ENCODE data around the gene UBE2Z. TPM values are rescaled to one million over a fixed set of nuclear protein-coding genes. Genes with fewer than 3 reads are reported as not detected.

The UBE2Z gene
- total RNA-seq, 2 experiments from 2014 or later, result 60.5 to 61.6 TPM

DNA sequence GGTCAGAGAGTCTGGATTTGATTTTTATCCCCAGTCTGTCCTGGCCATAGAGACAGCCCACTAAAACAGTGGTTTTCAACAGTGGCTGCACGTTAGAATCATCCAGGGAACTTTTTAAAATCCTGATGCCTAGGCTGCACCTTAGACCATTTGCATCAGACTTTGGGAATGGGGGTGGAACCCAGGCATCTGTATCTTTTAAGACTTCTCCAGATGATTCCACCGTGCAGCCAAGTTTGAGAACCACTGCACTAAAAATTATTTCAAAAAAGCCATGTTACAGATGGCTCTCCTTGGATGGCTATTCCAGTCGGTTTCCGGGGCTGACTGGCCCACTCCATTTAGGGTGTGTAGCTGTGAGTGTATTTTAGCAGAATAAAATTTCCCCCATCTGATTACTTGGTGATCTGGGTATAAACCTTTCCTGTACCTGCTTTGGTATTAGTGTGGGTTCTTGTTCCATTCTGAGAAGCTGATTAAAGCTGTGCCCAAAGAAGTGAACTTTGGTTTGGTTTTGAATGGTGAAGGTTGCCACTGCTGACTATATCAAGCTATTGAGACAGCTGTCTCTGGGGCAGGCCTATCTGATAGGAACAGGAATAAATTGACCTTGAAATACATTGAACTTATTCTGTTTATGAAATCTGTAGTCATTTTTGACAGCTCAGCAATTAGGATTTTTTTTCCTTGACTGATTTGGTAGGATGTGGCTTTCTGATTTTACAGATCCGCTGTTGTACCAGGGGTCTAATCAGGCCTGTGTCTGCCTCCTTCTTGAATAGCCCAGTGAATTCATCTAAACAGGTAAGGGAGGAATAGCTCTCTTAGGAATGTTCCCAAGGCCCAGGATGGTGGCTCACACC, 14.3 kb upstream of the UBE2Z start:
- intact Hi-C loops (cut with DNase I, micrococcal nuclease), result loop anchor here in 1 of 2 experiments (5.0 to 10.0 kb wide), 4 partner anchors 62 to 1829 kb away; partner anchors contain the start of gene CALCOCO2
- H3K27ac Mint-ChIP-seq, result peak overlapping the region; percentile 91
- H3K4me1 ChIP-seq (ENCODE audit: insufficient read depth, low read length), result peaks cover 25% of the 10 kb centered on the region
- H3K27ac ChIP-seq (ENCODE audit: low read depth in 1 of 2, low read length in 2 of 2), result peak overlapping the region; percentile 80 to 86
- no peaks in the 10 kb centered on the region for H3K27me3 Mint-ChIP-seq
- H3K36me3 ChIP-seq (ENCODE audit: insufficient read depth, low read length), result peaks cover 10% of the 10 kb centered on the region
- ChIA-PET CTCF (interaction anchor here (0.8 to 3.1 kb wide), 4 partner anchors 10 to 222 kb away, joined by 4 to 16 read pairs (median 6); no protein-coding TSS in a partner anchor), POLR2A (interaction anchor here (1.6 to 5.9 kb wide), 3 partner anchors 10 to 50 kb away, joined by 5 to 112 read pairs (median 20); partner anchors contain the start of genes SNF8 and UBE2Z)
- peak overlapping the region; percentile 90 for H3K4me3 Mint-ChIP-seq
- ATAC-seq (ENCODE audit: poor library complexity) (no peak), DNase-seq (no peak)
- H3K4me3 ChIP-seq (ENCODE audit: low read length), result peak overlapping the region; percentile 74
- TF ChIP-seq, protein P1, sequence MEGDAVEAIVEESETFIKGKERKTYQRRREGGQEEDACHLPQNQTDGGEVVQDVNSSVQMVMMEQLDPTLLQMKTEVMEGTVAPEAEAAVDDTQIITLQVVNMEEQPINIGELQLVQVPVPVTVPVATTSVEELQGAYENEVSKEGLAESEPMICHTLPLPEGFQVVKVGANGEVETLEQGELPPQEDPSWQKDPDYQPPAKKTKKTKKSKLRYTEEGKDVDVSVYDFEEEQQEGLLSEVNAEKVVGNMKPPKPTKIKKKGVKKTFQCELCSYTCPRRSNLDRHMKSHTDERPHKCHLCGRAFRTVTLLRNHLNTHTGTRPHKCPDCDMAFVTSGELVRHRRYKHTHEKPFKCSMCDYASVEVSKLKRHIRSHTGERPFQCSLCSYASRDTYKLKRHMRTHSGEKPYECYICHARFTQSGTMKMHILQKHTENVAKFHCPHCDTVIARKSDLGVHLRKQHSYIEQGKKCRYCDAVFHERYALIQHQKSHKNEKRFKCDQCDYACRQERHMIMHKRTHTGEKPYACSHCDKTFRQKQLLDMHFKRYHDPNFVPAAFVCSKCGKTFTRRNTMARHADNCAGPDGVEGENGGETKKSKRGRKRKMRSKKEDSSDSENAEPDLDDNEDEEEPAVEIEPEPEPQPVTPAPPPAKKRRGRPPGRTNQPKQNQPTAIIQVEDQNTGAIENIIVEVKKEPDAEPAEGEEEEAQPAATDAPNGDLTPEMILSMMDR (IDR thresholded peaks at IDR 0.05), result no peak
- no peaks in the 10 kb centered on the region for H3K9me3 ChIP-seq (ENCODE audit: control insufficient read depth in 1 of 2, insufficient read depth in 1 of 2, low read length in 2 of 2)
- no peaks in the 10 kb centered on the region for H3K9me3 Mint-ChIP-seq
- peaks cover 40% of the 10 kb centered on the region for H3K36me3 Mint-ChIP-seq (ENCODE audit: low read depth)
- no peaks in the 10 kb centered on the region for H3K27me3 ChIP-seq (ENCODE audit: control insufficient read depth in 1 of 2, insufficient read depth in 2 of 2, low read length in 2 of 2)
- peaks cover 22% of the 10 kb centered on the region for H3K4me1 Mint-ChIP-seq (ENCODE audit: low read depth)

DNA sequence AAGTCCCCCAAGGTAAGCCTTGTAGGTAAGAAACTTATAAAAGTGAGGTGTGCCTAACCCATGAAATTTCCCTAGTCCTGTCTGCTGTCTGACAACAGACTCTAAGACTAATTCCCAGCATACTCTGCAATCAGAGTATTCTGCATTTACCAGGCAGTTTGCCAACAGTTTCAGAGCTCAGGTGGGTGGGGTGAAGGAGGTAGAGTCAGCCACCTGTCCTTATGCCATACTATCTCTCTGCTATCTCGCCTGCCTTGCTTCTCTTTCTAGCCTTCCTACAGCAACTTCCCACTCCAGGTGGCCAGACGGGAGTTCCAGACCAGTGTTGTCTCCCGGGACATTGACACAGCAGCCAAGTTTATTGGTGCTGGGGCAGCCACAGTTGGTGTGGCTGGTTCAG, 13.3 kb upstream of the UBE2Z start:
- H3K36me3 ChIP-seq (ENCODE audit: insufficient read depth, low read length), result peaks cover 10% of the 10 kb centered on the region
- Mint-ChIP-seq H3K9me3 (no peaks in the 10 kb centered on the region), H3K4me1 (ENCODE audit: low read depth) (peaks cover 22% of the 10 kb centered on the region), H3K36me3 (ENCODE audit: low read depth) (peaks cover 40% of the 10 kb centered on the region), H3K27me3 (no peaks in the 10 kb centered on the region), H3K27ac (no peak overlapping the region), H3K4me3 (no peak overlapping the region)
- ATAC-seq (ENCODE audit: poor library complexity) (no peak), DNase-seq (no peak)
- ChIA-PET POLR2A (interaction anchor here (1.6 to 5.9 kb wide), 2 partner anchors 8 to 14 kb away, joined by 5 to 112 read pairs; partner anchors contain the start of gene UBE2Z), CTCF (no interaction called here)
- H3K4me1 ChIP-seq (ENCODE audit: insufficient read depth, low read length), result peaks cover 25% of the 10 kb centered on the region
- no peak overlapping the region for H3K27ac ChIP-seq (ENCODE audit: low read depth in 1 of 2, low read length in 2 of 2)
- no peaks in the 10 kb centered on the region for H3K27me3 ChIP-seq (ENCODE audit: control insufficient read depth in 1 of 2, insufficient read depth in 2 of 2, low read length in 2 of 2)
- H3K4me3 ChIP-seq (ENCODE audit: low read length), result no peak overlapping the region
- intact Hi-C loops (cut with DNase I, micrococcal nuclease), result loop anchor here in 1 of 2 experiments (5.0 to 10.0 kb wide), 4 partner anchors 63 to 1830 kb away; partner anchors contain the start of gene CALCOCO2
- TF ChIP-seq, protein P1 (IDR thresholded peaks at IDR 0.05), result no peak
- no peaks in the 10 kb centered on the region for H3K9me3 ChIP-seq (ENCODE audit: control insufficient read depth in 1 of 2, insufficient read depth in 1 of 2, low read length in 2 of 2)

DNA sequence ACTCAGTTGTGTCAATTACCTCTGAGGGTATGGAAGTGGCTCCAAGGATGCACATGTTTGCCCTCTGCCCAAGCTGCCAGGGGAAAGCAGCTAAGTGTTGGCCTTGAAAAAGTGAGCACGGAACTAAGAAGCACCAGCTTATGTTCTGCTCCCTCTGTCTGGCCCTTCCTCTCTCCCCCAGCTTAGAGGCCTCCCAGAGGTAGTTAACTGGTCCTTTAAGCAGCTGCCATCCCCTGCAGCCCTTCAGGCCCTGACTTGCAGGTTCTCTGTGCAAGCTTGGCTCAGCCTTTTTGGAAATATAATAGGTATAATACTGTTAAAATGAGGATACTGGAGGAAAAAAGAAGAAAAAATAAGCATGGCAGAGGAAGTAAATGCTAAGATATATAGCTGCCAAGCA, 7.0 kb upstream of the UBE2Z start:
- H3K27ac ChIP-seq (ENCODE audit: low read depth in 1 of 2, low read length in 2 of 2), result no peak overlapping the region
- H3K4me3 ChIP-seq (ENCODE audit: low read length), result no peak overlapping the region
- no peak for DNase-seq
- Mint-ChIP-seq H3K27me3 (no peaks in the 10 kb centered on the region), H3K27ac (no peak overlapping the region), H3K36me3 (ENCODE audit: low read depth) (peaks cover 19% of the 10 kb centered on the region), H3K4me1 (ENCODE audit: low read depth) (no peaks in the 10 kb centered on the region), H3K9me3 (no peaks in the 10 kb centered on the region), H3K4me3 (no peak overlapping the region)
- intact Hi-C loops (cut with DNase I, micrococcal nuclease), result no loop called here
- H3K27me3 ChIP-seq (ENCODE audit: control insufficient read depth in 1 of 2, insufficient read depth in 2 of 2, low read length in 2 of 2), result no peaks in the 10 kb centered on the region
- POLR2A ChIA-PET, result interaction anchor here (0.6 kb wide), 1 partner anchor 1230 kb away, joined by 3 read pairs; no protein-coding TSS in a partner anchor
- CTCF ChIA-PET, result no interaction called here
- H3K9me3 ChIP-seq (ENCODE audit: control insufficient read depth in 1 of 2, insufficient read depth in 1 of 2, low read length in 2 of 2), result no peaks in the 10 kb centered on the region
- H3K4me1 ChIP-seq (ENCODE audit: insufficient read depth, low read length), result no peaks in the 10 kb centered on the region
- ATAC-seq (ENCODE audit: poor library complexity), result no peak
- H3K36me3 ChIP-seq (ENCODE audit: insufficient read depth, low read length), result no peaks in the 10 kb centered on the region
- TF ChIP-seq, protein P1 (IDR thresholded peaks at IDR 0.05), result no peak
